HG03378 (cell line): Measurements from ENCODE around the gene FSD2.

Experiments used
- ATAC-seq: cut with Tn5 transposase; IDR thresholded peaks from one replicate; pipeline ENCODE4 v1.9.1; 2021; ENCODE audit warnings: mild to moderate bottlenecking, moderate library complexity; ENCODE audit not compliant: unreplicated experiment

FSD2 gene, protein sequence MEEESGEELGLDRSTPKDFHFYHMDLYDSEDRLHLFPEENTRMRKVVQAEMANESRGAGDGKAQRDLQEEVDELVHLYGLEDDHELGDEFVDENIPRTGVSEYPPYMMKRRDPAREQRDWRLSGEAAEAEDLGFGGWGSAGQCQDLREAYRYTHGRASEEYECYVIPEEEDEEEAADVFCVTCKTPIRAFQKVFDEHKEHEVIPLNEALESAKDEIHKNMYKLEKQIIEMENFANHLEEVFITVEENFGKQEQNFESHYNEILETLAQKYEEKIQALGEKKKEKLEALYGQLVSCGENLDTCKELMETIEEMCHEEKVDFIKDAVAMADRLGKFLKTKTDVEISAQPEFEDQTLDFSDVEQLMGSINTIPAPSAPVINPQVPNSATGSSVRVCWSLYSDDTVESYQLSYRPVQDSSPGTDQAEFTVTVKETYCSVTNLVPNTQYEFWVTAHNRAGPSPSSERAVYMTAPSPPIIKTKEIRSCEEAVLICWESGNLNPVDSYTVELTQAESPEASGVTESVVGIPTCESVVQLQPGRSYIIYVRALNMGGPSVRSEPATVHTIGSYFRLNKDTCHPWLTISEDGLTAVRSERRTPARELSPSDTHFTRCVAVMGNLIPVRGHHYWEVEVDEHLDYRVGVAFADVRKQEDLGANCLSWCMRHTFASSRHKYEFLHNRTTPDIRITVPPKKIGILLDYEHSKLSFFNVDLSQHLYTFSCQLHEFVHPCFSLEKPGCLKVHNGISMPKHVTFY

GRCh38 chr15:82805994-82806406 lies at the start of gene FSD2:
Gene FSD2, minus strand, starts transcription at chr15:82806069. Its CDS starts 18,679 bp downstream, at chr15:82787390.
- peak; percentile 78 for ATAC-seq

DNA sequence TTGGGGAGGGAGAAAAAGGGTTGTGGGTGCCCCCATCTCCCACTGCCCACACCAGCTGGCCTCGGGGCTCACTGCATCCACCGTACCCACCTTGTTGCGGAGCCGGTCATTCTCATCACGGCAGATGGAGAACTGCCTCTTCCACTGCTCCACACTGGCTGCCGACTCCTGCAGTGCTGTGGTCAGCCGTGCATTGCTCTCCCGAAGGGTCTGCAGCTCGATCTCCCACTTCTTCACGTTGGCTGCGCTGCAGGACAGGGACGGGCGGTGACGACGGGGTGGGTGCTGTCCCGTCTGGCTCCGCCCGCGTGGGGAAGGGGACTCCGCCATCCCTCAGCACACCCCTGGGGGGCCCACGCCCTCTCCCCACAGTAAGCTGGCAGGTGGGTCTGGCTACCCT lies 48.7 kb upstream of the FSD2 start:
- ATAC-seq, result no peak

- no peak for ATAC-seq
Observed at GRCh38 chr15:82852941-82853561, 47.2 kb upstream of the FSD2 start.

DNA sequence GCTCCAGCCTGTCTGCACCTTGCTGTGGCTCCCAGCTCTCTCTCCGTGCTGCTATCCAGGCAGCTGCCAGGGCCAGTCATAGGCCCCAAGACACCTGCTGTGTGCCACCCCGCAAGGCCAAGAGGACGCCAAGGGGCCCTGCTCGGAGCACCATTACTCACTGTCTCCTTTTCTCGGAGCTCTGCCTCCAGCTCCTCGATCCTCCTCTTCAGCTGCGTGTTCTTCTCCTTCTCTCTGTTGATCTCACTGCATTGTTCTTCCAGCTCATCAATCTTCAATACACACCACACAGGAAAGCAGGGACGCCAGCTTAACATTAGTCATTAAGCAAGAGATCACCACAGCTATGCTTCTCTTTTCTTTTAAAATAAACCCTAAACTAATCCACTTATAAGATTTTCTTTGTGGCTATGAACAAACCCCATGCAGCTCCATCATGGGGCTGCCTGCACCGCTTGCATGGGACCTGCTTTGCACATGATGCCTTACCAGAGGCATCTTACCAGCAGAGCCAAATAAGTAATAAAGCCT lies 46.2 kb upstream of the FSD2 start:
- no peak for ATAC-seq

DNA sequence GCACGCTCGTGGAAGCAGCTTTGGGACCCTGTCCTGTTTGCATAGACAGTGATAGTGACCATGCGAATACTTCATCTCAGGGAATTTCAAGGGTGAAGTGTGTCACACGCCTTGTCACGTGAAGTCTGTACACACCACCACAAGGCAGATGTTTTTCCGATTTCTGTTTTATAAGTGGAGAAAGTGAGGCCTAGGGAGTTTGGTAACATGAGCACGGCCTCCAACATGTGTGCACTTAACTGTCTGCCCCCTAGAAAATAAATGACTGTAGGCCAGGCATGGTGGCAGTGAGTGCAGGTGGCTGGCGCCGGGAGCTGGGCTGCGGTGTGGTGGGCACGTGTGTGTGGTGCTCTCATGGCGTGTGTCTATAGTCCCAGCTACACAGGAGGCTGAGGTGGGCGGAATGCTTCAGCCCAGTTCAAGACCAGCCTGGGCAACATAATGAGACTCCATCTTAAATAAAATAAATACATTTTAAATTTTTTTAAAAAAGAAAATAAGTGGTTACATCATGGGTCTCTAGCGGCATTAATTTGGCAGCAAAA lies 45.5 kb upstream of the FSD2 start:
- no peak for ATAC-seq

DNA sequence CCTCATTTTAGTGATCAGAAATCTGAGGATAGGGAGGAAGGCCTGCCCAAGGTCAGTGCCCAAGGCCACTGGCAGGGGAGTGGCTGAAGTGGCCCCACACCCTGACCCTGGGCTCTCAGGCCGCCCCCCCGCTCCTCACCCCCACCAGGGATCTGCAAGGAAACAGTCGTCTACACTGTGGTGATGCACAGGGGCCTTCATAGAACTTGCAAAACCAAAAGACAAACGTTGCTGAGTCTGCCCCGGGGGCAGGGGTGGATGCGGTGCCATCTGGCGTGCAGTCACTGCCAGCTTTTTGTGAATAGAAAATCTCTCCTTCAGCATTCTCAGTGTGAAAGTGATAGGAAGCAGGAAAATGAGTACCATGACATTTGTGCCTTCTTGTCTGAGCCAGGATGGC lies 44.9 kb upstream of the FSD2 start:
- no peak for ATAC-seq

GRCh38 chr15:82849556-82850512 lies 44.0 kb upstream of the FSD2 start:
- ATAC-seq, result no peak

DNA sequence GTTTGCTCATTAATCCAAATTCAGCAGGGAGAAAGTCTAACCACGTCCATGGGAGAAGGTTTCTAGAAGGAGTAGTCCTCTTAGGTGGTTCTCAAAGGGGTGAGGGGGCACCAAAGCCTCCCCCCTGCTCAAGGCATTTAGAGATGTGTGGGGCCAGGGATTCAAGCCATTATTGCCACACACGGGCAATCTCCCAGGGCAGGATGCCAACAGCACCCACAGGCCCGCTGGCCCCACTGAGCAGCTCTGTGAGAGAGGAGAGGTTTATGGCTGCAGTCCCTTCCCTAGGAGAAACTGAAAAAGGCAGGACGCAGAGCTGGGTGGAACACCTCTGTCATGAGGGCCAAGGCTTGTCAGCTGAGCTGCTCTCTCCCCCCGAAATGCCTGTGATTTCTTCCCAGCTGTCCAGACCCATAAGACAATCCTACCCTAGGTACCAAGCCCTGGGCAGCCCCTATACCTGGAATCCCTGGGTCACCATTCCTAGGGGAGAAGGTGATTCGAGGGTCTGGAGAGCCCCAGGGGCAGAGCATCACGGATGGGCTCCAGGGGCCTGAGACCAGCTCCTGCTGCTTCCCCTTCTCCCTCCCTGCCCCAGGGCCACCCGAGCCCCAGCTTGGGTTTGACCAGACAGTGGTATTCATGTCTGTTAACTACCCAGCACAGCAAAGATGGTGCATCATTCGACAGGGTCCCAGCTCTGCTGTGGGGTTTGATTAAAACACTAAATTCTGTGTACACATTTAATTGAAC lies 42.5 kb upstream of the FSD2 start:
- no peak for ATAC-seq

- no peak for ATAC-seq
Observed at GRCh38 chr15:82847703-82848102, 41.8 kb upstream of the FSD2 start.

- no peak for ATAC-seq
Observed at GRCh38 chr15:82846621-82847020, 40.8 kb upstream of the FSD2 start.

DNA sequence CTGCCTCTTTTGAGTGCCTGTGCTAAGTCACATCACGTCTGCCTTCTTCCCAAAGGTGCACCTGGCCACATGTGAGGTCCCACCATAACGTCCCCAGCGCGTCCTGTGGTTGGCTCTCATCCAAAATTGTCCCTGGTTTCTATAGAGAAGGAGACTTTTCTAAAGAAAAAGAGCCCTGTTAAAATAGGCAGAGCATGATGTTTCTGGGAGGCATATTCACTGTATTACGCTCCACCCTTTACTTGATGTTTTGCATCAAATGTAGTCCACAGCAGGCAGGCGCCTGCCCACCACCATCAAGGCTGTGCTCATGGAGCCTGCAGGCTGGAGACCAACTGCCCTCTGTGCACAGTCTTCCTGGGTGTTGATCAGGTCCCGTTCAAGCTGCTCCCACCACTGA lies 39.8 kb upstream of the FSD2 start:
- no peak for ATAC-seq

GRCh38 chr15:82843566-82843965 lies 37.7 kb upstream of the FSD2 start:
- ATAC-seq, result no peak

DNA sequence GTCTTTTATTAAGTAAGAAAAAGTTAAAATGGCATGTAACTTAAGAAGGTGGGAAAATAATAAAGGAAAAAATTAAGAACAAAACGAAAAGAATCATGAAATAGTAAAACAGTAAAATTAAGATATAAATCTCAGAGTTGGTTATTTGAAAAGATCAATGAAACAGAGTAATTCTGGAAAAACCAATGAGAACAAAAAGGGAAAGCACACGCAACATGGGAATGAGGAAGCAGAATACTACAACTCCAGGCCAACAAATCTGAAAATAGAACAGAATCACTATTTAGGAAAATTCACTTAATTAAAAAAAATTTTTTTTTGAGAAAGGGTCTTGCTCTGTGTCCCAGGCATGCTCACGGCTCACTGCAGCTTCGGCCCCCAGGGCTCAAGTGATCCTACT lies 34.3 kb upstream of the FSD2 start:
- no peak for ATAC-seq

DNA sequence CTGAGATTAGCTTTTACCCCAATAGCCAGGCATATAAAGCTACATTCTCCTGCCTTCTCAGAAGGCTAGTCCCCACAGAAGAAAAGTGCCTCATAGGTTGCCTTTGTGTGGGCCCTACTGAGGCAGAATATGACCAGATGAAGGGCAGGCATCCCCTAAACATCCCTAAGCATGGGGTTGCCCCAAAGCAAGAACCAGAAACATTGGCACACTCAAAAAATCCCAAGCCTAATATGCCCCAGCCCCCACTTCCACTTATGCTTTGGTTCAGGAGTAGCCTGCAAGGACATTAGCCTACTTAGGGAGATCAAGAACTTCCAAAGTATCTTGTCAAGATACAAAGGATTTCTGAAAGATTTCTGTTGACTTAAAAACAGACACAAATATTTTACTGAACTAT lies 33.3 kb upstream of the FSD2 start:
- ATAC-seq, result no peak

- no peak for ATAC-seq
Observed at GRCh38 chr15:82838096-82838735, 32.3 kb upstream of the FSD2 start.

- ATAC-seq, result no peak
Observed at GRCh38 chr15:82835391-82835917, 29.6 kb upstream of the FSD2 start.

- ATAC-seq, result no peak
Observed at GRCh38 chr15:82833362-82833682, 27.5 kb upstream of the FSD2 start.

GRCh38 chr15:82832601-82833361 lies 26.9 kb upstream of the FSD2 start:
- ATAC-seq, result peak; percentile 89
